ENCODE data around the gene NRXN2.

Gene NRXN2

DNA sequence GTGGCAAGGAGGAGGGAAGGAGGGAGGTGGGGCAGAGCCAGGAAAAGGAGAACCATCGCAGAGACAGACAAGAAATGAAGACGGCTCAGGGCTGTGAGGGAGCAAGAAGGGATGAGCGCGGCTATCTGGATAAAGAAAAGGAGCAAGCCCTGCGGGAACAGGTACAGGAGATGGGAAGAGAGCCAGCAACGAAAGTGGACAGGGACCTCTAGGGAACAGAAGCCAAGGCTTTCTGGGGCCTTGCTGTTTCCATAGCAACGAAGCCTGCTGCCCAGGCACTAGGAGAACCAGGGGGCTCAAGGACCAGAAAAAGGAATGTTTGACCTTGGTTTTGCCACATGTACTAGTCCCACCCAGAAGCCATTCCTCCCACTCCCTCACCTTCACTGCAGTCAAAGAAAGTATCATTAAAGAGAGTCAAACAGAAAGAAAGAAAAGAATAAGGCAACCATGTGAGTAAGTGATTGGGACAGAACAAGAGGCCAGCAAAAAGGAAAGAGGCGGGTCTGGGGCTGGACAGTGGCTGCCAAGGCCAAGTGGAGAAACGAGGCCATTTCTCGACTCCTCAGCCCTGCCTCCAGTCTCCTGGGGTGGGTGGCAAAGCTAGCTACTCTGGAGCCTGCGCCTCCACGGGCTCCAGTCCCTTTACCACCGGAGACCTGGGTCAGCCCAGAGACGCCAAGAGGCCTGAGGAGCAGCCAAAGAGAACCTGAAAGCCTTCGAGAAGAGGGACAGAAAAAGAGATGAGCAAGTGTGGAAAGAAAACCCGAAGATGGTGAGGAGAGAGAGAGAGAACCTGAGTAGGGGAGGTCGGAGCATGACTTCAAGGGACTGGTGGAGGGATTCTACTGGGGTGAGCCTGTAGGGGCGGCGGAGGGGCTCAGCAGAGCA lies 35.1 kb downstream of the NRXN2 start:
- no peaks in the 10 kb centered on the region for H3K79me2 ChIP-seq (ENCODE audit: low read length)
- H3K9me3 ChIP-seq (replicated peaks; ENCODE audit: insufficient read depth, low read length), result no peaks in the 10 kb centered on the region
- H3F3A ChIP-seq (ENCODE audit: insufficient read depth, low read length), result no peaks in the 10 kb centered on the region
- H3K4me1 ChIP-seq (ENCODE audit: low read length), result 0 out of 2 replicates have a peak, but pooled peaks cover 6% of the 10 kb centered on the region
- TF ChIP-seq, protein P1, sequence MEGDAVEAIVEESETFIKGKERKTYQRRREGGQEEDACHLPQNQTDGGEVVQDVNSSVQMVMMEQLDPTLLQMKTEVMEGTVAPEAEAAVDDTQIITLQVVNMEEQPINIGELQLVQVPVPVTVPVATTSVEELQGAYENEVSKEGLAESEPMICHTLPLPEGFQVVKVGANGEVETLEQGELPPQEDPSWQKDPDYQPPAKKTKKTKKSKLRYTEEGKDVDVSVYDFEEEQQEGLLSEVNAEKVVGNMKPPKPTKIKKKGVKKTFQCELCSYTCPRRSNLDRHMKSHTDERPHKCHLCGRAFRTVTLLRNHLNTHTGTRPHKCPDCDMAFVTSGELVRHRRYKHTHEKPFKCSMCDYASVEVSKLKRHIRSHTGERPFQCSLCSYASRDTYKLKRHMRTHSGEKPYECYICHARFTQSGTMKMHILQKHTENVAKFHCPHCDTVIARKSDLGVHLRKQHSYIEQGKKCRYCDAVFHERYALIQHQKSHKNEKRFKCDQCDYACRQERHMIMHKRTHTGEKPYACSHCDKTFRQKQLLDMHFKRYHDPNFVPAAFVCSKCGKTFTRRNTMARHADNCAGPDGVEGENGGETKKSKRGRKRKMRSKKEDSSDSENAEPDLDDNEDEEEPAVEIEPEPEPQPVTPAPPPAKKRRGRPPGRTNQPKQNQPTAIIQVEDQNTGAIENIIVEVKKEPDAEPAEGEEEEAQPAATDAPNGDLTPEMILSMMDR (IDR thresholded peaks at IDR 0.05; ENCODE audit: low read length), result no peak
- TF ChIP-seq EZH2 (optimal IDR thresholded peaks at IDR 0.05; ENCODE audit: low read depth, low read length), result no peak
- no peaks in the 10 kb centered on the region for H4K20me1 ChIP-seq (ENCODE audit: insufficient read depth, low read length)
- peaks cover 89% of the 10 kb centered on the region for H3K27me3 ChIP-seq (replicated peaks; ENCODE audit: insufficient read depth, low read length)
- no peaks in the 10 kb centered on the region for H3K36me3 ChIP-seq (replicated peaks; ENCODE audit: insufficient read depth, low read length)
- no peak overlapping the region for H3K9ac ChIP-seq (ENCODE audit: low read length)
- no peak overlapping the region for H3K27ac ChIP-seq (ENCODE audit: low read length)
- no peak overlapping the region; the same call in 1 of the 2 replicates for H3K4me2 ChIP-seq (ENCODE audit: low read depth, low read length)
- no peaks in the 10 kb centered on the region for H3K9me2 ChIP-seq (replicated peaks; ENCODE audit: insufficient read depth, low read length)
- H2AFZ ChIP-seq (ENCODE audit: low read length), result no peak overlapping the region
- H3K4me3 ChIP-seq (ENCODE audit: low read length), result no peak overlapping the region
- DNase-seq, result no peak

DNA sequence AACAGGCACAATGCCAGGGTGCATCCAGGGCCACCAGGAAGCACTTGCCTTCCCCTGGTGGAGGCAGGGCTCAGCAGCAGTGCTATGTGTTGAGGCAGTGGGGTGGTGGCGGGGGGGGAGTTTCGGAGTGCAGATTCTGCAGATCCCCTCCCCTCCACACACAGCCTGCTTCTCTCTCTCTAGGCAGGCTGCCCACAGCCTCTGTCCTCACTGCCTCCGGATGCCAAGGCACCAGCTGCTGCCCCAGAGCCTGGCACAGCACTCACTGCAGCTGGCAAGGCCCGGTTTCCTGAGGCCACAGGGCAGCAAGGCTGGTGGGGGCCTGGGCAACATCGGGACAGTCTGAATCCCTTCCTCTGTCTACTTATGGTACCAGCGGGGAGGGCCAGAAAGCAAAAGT lies 35.8 kb downstream of the NRXN2 start:
- no peak overlapping the region for H3K27ac ChIP-seq (ENCODE audit: low read length)
- no peaks in the 10 kb centered on the region for H3K36me3 ChIP-seq (replicated peaks; ENCODE audit: insufficient read depth, low read length)
- no peak overlapping the region for H2AFZ ChIP-seq (ENCODE audit: low read length)
- no peaks in the 10 kb centered on the region for H4K20me1 ChIP-seq (ENCODE audit: insufficient read depth, low read length)
- no peaks in the 10 kb centered on the region for H3K79me2 ChIP-seq (ENCODE audit: low read length)
- no peak overlapping the region for H3K9ac ChIP-seq (ENCODE audit: low read length)
- H3K4me1 ChIP-seq (ENCODE audit: low read length), result 0 out of 2 replicates have a peak, but pooled peaks cover 6% of the 10 kb centered on the region
- TF ChIP-seq EZH2phosphoT487 (IDR thresholded peaks at IDR 0.05; ENCODE audit: low read length) (no peak), EZH2 (optimal IDR thresholded peaks at IDR 0.05; ENCODE audit: low read depth, low read length) (no peak)
- TF ChIP-seq, protein P1 (IDR thresholded peaks at IDR 0.05; ENCODE audit: low read length), result no peak
- H3K9me3 ChIP-seq (replicated peaks; ENCODE audit: insufficient read depth, low read length), result no peaks in the 10 kb centered on the region
- H3K9me2 ChIP-seq (replicated peaks; ENCODE audit: insufficient read depth, low read length), result no peaks in the 10 kb centered on the region
- DNase-seq, result no peak
- H3K27me3 ChIP-seq (replicated peaks; ENCODE audit: insufficient read depth, low read length), result peaks cover 89% of the 10 kb centered on the region
- no peak overlapping the region for H3K4me2 ChIP-seq (ENCODE audit: low read depth, low read length)
- no peaks in the 10 kb centered on the region for H3F3A ChIP-seq (ENCODE audit: insufficient read depth, low read length)
- no peak overlapping the region for H3K4me3 ChIP-seq (ENCODE audit: low read length)

DNA sequence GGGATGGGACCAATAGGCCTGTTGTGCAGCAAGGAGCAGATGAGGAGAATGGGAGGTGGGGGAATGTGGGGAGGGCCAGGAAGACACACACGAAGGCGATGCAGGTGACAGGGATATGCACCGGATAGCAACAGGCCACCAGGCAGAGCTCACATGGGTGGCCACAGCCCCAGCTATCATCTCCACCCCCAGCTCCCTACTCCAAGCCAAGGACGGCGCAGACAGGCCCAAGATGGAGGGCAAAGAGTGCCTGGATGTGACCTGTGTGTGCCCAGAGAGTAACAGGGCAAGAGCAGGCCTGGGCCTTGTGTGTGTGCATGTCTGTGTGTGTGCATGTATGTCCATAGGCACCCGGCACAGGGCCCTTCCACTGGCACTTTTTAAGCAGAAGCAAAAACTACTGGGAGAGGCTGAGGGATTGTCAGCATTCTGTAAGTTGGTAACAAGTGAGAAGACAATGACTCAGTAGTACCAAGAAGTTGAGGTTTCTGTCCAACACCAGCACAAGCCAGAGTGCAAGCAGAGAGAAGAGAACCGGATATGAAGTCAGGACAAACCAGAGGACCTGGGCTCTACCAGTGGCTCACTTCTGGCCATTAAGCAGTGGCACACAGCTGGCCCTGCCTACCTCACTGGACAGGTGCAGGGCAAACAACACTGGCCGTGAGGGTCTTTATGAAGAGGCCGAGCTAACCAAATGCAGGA lies 36.4 kb downstream of the NRXN2 start:
- H3K4me3 ChIP-seq (ENCODE audit: low read length), result no peak overlapping the region
- no peaks in the 10 kb centered on the region for H3F3A ChIP-seq (ENCODE audit: insufficient read depth, low read length)
- no peak overlapping the region for H3K27ac ChIP-seq (ENCODE audit: low read length)
- H2AFZ ChIP-seq (ENCODE audit: low read length), result no peak overlapping the region
- TF ChIP-seq, protein P1 (IDR thresholded peaks at IDR 0.05; ENCODE audit: low read length), result no peak
- TF ChIP-seq EZH2phosphoT487 (IDR thresholded peaks at IDR 0.05; ENCODE audit: low read length), result no peak
- no peak for TF ChIP-seq EZH2 (optimal IDR thresholded peaks at IDR 0.05; ENCODE audit: low read depth, low read length)
- H4K20me1 ChIP-seq (ENCODE audit: insufficient read depth, low read length), result no peaks in the 10 kb centered on the region
- H3K79me2 ChIP-seq (ENCODE audit: low read length), result no peaks in the 10 kb centered on the region
- no peaks in the 10 kb centered on the region for H3K9me2 ChIP-seq (replicated peaks; ENCODE audit: insufficient read depth, low read length)
- no peak overlapping the region for H3K9ac ChIP-seq (ENCODE audit: low read length)
- H3K36me3 ChIP-seq (replicated peaks; ENCODE audit: insufficient read depth, low read length), result no peaks in the 10 kb centered on the region
- DNase-seq, result no peak
- H3K27me3 ChIP-seq (replicated peaks; ENCODE audit: insufficient read depth, low read length), result peaks cover 88% of the 10 kb centered on the region
- H3K4me2 ChIP-seq (ENCODE audit: low read depth, low read length), result no peak overlapping the region
- no peaks in the 10 kb centered on the region for H3K9me3 ChIP-seq (replicated peaks; ENCODE audit: insufficient read depth, low read length)
- H3K4me1 ChIP-seq (ENCODE audit: low read length), result 0 out of 2 replicates have a peak, but pooled peaks cover 6% of the 10 kb centered on the region

Data from MM.1S (cell line).